GM18505 (cell line): ENCODE data around the gene FAM135A.
"Not testable (repeated sequence)": the region's sequence is repeated elsewhere in the genome, so short reads cannot be mapped to it uniquely, and the experiment has no call there.

ENCODE experiments used
- ATAC-seq: cut with Tn5 transposase; IDR thresholded peaks from one replicate; pipeline ENCODE4 v1.9.1; 2021; ENCODE audit not compliant: unreplicated experiment
- POLR2A ChIP-seq: IDR thresholded peaks from 4 replicates; pipeline ENCODE4 v1.6.1; 2011; ENCODE audit warnings: borderline replicate concordance; ENCODE audit not compliant: insufficient read depth, insufficient read length; ENCODE audit errors: extremely low read depth

The FAM135A gene

GRCh38 chr6:70508953-70509352, 95.6 kb downstream of the FAM135A start:
- ATAC-seq = no peak

GRCh38 chr6:70510600-70510999, 97.3 kb downstream of the FAM135A start:
- ATAC-seq = no peak
- TF ChIP-seq POLR2A = no peak

More at GRCh38 chr6:70508953-70509352, 95.6 kb downstream of the FAM135A start:
- no peak for TF ChIP-seq POLR2A

- TF ChIP-seq POLR2A = no peak
- no peak for ATAC-seq
These were observed 105.4 kb downstream of the FAM135A start for GRCh38 chr6:70518723-70519122.

- ATAC-seq = no peak
- no peak for TF ChIP-seq POLR2A
These were observed 107.3 kb downstream of the FAM135A start for GRCh38 chr6:70520575-70520974.

DNA sequence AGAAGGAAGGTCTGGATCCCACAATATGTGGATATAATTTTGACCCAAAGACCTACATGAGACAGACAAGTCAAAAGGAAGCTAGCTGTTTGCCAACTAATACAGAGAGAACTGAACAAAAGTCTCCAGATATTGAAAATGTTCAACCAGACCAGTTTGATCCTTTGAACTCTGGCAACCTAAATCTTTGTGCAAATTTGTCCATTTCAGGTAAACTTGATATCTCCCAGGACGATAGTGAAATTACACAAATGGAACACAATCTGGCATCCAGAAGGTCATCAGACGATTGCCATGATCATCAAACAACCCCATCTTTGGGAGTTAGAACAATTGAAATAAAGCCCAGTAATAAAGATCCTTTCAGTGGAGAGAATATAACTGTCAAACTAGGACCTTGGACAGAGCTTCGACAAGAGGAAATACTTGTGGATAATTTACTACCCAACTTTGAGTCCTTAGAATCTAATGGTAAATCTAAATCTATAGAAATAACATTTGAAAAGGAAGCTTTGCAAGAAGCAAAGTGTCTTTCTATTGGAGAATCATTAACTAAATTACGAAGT, 111.5 kb downstream of the FAM135A start:
- ATAC-seq = no peak
- no peak for TF ChIP-seq POLR2A

GRCh38 chr6:70527071-70527737, 113.9 kb downstream of the FAM135A start:
- TF ChIP-seq POLR2A = no peak
- no peak for ATAC-seq

DNA sequence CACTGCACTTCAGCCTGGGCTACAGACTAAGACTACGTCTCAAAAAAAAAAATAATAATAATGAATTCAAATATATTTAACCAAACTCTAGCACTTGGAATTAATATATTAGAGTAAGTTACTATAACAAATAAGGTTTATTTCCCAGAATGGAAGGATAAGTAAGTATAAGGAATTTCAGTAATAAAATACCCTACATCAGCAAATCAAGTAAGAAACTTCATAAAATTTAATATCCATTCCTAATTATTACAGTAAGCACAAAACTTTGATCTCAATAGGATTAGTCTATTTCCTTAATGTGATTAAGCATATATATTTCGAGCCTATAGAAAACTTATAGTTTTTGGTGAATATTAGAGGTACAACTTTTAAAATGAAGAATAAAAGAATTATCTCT, 116.7 kb downstream of the FAM135A start:
- ATAC-seq = no peak
- no peak for TF ChIP-seq POLR2A

DNA sequence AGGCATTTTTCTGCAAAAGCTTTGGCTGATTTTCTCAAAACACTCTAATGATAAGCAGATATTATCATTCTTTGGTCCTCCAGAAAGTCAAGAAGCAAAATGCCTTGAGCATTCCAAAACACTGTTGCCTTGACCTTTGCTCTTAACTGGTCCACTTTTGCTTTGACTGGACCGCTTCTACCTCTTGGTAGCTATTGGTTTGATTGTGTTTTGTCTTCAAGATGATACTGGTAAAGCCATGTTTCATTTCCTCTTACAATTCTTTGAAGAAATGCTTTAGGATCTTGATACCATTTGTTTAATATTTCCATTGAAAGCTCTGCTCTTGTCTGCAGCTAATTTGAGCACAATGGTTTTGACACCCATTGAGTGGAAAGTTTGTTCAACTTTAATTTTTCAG, 117.8 kb downstream of the FAM135A start:
- ATAC-seq = no peak
- TF ChIP-seq POLR2A = no peak

- no peak for TF ChIP-seq POLR2A
- ATAC-seq = no peak
These were observed 124.0 kb downstream of the FAM135A start for GRCh38 chr6:70537266-70537665.

GRCh38 chr6:70538376-70538775, 125.1 kb downstream of the FAM135A start:
- TF ChIP-seq POLR2A = no peak
- peak; percentile 66 for ATAC-seq

DNA sequence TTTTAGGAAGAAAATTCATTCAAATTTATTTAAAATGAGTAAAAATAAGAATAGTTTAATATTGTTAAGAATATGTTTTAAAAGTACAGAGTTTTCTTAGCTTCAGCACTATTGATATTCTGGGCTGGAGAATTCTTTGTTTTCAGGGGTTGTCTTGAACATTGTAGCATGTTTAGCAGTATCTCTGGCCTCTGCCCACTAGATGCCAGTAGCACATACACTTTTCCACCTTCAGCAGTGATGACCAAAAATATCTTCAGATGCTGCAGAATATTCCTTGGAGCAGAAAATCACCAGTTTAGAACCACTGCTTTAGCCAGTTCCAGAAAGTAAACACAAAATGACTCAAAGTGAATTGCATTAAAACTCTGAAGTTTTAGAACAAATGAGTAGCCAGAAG, 134.0 kb downstream of the FAM135A start:
- ATAC-seq = no peak
- TF ChIP-seq POLR2A = no peak

GRCh38 chr6:70547905-70548304, 134.6 kb downstream of the FAM135A start:
- TF ChIP-seq POLR2A = no peak
- ATAC-seq = no peak

- ATAC-seq = no peak
- no peak for TF ChIP-seq POLR2A
These were observed 136.0 kb downstream of the FAM135A start for GRCh38 chr6:70549327-70549726.

DNA sequence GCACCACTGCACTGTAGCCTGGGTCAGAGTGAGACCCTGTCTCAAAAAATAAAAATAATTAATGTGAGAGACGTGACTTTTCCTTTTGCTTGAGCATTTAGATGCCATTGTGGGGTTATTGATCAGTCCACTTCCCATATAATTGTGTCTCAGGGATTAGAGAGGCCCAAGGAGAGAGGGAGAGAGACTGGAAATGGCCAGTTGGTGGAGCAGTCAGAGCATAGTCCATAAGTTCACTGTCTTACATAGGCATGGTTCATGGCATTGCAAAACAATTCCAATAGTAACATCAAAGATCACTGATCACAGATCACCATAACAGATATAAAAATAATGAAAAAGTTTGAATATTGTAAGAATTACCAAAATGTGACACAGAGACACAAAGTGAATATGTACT, 138.3 kb downstream of the FAM135A start:
- no peak for ATAC-seq
- no peak for TF ChIP-seq POLR2A

DNA sequence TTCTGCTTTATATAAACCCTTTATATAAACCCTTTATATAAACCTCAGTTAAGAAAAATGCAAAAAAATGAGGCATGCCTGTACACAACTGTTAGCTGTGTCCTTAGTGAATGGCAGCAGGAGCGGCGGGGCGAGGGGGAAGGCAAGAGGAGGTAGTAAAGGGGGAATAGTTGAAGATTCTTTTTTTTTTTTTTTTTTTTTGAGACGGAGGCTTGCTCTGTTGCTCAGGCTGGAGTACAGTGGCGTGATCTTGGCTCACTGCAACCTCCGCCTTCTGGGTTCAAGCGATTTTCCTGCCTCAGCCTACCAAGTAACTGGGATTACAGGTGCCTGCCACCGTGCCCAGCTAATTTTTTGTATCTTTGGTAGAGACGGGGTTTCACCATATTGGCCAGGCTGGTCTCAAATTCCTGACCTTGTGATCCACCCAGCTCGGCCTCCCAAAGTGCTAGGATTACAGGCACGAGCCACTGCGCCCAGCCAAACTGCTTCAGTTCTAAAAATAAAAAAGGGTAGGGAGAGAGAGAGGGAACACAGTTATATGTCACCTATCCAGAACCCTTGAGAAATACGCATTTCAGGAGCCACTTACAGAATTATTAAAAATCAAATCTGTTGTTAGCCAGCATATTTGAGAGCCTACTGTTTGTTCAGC, 139.1 kb downstream of the FAM135A start:
- ATAC-seq = not testable (repeated sequence)

DNA sequence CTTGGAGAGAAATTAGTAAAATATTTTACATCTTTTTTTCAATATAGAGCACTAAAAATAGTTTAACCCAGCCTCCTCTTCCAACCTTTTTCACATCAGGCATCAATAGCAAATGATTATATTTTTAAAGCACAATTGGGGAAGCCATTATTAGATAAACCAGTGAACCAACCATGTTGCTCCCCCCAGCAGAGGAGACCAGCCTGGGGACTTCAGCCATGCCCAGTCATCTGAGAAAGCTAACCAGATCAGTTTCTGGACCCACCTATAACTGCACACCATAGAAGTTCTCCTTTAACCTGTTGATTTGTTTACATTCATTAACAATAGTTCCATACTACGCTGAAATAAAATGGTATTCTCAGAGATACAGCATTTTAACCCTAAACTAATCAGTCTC, 139.7 kb downstream of the FAM135A start:
- no peak for TF ChIP-seq POLR2A
- no peak for ATAC-seq
